ENCODE data around the gene DNM3.
"Not testable (repeated sequence)": the region's sequence is repeated elsewhere in the genome, so short reads cannot be mapped to it uniquely, and the experiment has no call there.

DNM3 gene

GRCh38 chr1:172360985-172361384 is 519.7 kb downstream of the DNM3 start:
- DNase-seq (ENCODE audit: low spot score), result no peak

GRCh38 chr1:172363852-172364251 is 522.6 kb downstream of the DNM3 start:
- no peak for DNase-seq (ENCODE audit: low spot score)

GRCh38 chr1:172371646-172372045 is 530.3 kb downstream of the DNM3 start:
- not testable (repeated sequence) for DNase-seq (ENCODE audit: low spot score)

GRCh38 chr1:172373864-172374263 is 532.6 kb downstream of the DNM3 start:
- DNase-seq (ENCODE audit: low spot score), result no peak

- no peak for DNase-seq (ENCODE audit: low spot score)
These were observed 533.9 kb downstream of the DNM3 start for GRCh38 chr1:172375211-172375631.

- DNase-seq (ENCODE audit: low spot score), result no peak
These were observed 535.1 kb downstream of the DNM3 start for GRCh38 chr1:172376431-172376830.

- DNase-seq (ENCODE audit: low spot score), result no peak
These were observed 536.3 kb downstream of the DNM3 start for GRCh38 chr1:172377565-172377964.

- DNase-seq (ENCODE audit: low spot score), result no peak
These were observed 536.9 kb downstream of the DNM3 start for GRCh38 chr1:172378109-172378760.

GRCh38 chr1:172380441-172381244 is 539.3 kb downstream of the DNM3 start:
- peak; percentile 67 for DNase-seq (ENCODE audit: low spot score)

- no peak for DNase-seq (ENCODE audit: low spot score)
These were observed 540.6 kb downstream of the DNM3 start for GRCh38 chr1:172381946-172382345.

GRCh38 chr1:172382406-172382805 is 541.1 kb downstream of the DNM3 start:
- DNase-seq (ENCODE audit: low spot score), result no peak

GRCh38 chr1:172382990-172383389 is 541.7 kb downstream of the DNM3 start:
- DNase-seq (ENCODE audit: low spot score), result no peak

GRCh38 chr1:172383536-172383935 is 542.2 kb downstream of the DNM3 start:
- DNase-seq (ENCODE audit: low spot score), result no peak

GRCh38 chr1:172384656-172385055 is 543.4 kb downstream of the DNM3 start:
- no peak for DNase-seq (ENCODE audit: low spot score)

- DNase-seq (ENCODE audit: low spot score), result no peak
These were observed 544.7 kb downstream of the DNM3 start for GRCh38 chr1:172386046-172386445.

- DNase-seq (ENCODE audit: low spot score), result no peak
These were observed 547.2 kb downstream of the DNM3 start for GRCh38 chr1:172388490-172388889.

- no peak for DNase-seq (ENCODE audit: low spot score)
These were observed 549.0 kb downstream of the DNM3 start for GRCh38 chr1:172390301-172390682.

- DNase-seq (ENCODE audit: low spot score), result no peak
These were observed 549.6 kb downstream of the DNM3 start for GRCh38 chr1:172390683-172391551.

- no peak for DNase-seq (ENCODE audit: low spot score)
These were observed 550.7 kb downstream of the DNM3 start for GRCh38 chr1:172391976-172392375.

- DNase-seq (ENCODE audit: low spot score), result no peak
These were observed 552.1 kb downstream of the DNM3 start for GRCh38 chr1:172393354-172393753.

- DNase-seq (ENCODE audit: low spot score), result peak; percentile 81
These were observed 552.9 kb downstream of the DNM3 start for GRCh38 chr1:172394141-172394751.

GRCh38 chr1:172394811-172395210 is 553.5 kb downstream of the DNM3 start:
- DNase-seq (ENCODE audit: low spot score), result peak; percentile 54
